GM18909 (cell line): ENCODE measurements around the gene ATP13A5.
A peak's percentile ranks its signal among the peaks of the same experiment; 100 is the strongest.

ENCODE experiments used
- ATAC-seq: cut with Tn5 transposase; IDR thresholded peaks from one replicate; pipeline ENCODE4 v1.9.1; 2021; ENCODE audit warnings: mild to moderate bottlenecking; ENCODE audit not compliant: unreplicated experiment, poor library complexity

The ATP13A5 gene

GRCh38 chr3:193271101-193271840, 107.3 kb downstream of the ATP13A5 start:
- ATAC-seq, result no peak

GRCh38 chr3:193270451-193270850, 108.1 kb downstream of the ATP13A5 start:
- no peak for ATAC-seq

GRCh38 chr3:193269343-193270028, 109.1 kb downstream of the ATP13A5 start:
- ATAC-seq, result no peak

GRCh38 chr3:193262707-193263106, 115.8 kb downstream of the ATP13A5 start:
- no peak for ATAC-seq

GRCh38 chr3:193261970-193262369, 116.6 kb downstream of the ATP13A5 start:
- no peak for ATAC-seq

GRCh38 chr3:193253986-193254660, 124.4 kb downstream of the ATP13A5 start:
- ATAC-seq, result no peak

- no peak for ATAC-seq
Observed at GRCh38 chr3:193250492-193250891, 128.1 kb downstream of the ATP13A5 start.

- no peak for ATAC-seq
Observed at GRCh38 chr3:193248848-193249468, 129.6 kb downstream of the ATP13A5 start.

GRCh38 chr3:193243571-193243970, 135.0 kb downstream of the ATP13A5 start:
- no peak for ATAC-seq

- no peak for ATAC-seq
Observed at GRCh38 chr3:193241716-193242115, 136.8 kb downstream of the ATP13A5 start.

- peak; percentile 64 for ATAC-seq
Observed at GRCh38 chr3:193240850-193241706, 137.5 kb downstream of the ATP13A5 start, which contains the start of gene PLAAT1. Gene PLAAT1, plus strand, starts transcription at chr3:193241222. Its CDS starts 14,429 bp downstream, at chr3:193255651.

- no peak for ATAC-seq
Observed at GRCh38 chr3:193240436-193240849, 138.1 kb downstream of the ATP13A5 start.

- ATAC-seq, result no peak
Observed at GRCh38 chr3:193237030-193237429, 141.5 kb downstream of the ATP13A5 start.

- no peak for ATAC-seq
Observed at GRCh38 chr3:193236599-193236998, 142.0 kb downstream of the ATP13A5 start.

GRCh38 chr3:193231201-193231600, 147.4 kb downstream of the ATP13A5 start:
- ATAC-seq, result no peak

GRCh38 chr3:193230610-193231009, 147.9 kb downstream of the ATP13A5 start:
- no peak for ATAC-seq

GRCh38 chr3:193229851-193230420, 148.6 kb downstream of the ATP13A5 start:
- ATAC-seq, result no peak

- ATAC-seq, result no peak
Observed at GRCh38 chr3:193228206-193228605, 150.3 kb downstream of the ATP13A5 start.

GRCh38 chr3:193225302-193226125, 153.0 kb downstream of the ATP13A5 start:
- ATAC-seq, result no peak
